MCF 10A (cell line): Measurements from ENCODE around the gene GCSH. TPM values are rescaled to one million over a fixed set of nuclear protein-coding genes. Genes with fewer than 3 reads are reported as not detected.

ENCODE experiments used
- BruUV-seq: library from RNA; stranded (reverse); fragments of 400-500 nt; replicated peaks from 2 replicates; lab custom pipeline; 2021; lab: Mats Ljungman, UMichigan
- CTCF ChIA-PET: fragments of 300-600 bp; sonication (Branson Sonifier 250); formaldehyde crosslinking; extraction: SDS; loops from one replicate; lab custom pipeline; 2021; ENCODE audit warnings: antibody characterized with exemption, inconsistent platforms; lab: Yijun Ruan, JAX
- POLR2A ChIA-PET: fragments of 300-600, 350-650 bp; sonication (Branson Sonifier 250); formaldehyde crosslinking; extraction: SDS; loops from one replicate; lab custom pipeline; 2020; ENCODE audit warnings: antibody characterized with exemption, inconsistent platforms; lab: Yijun Ruan, JAX
- DNase-seq: peaks from one replicate; pipeline ENCODE4 v3.0.0-alpha.2; 2018; ENCODE audit not compliant: unreplicated experiment
- H3K27ac Mint-ChIP-seq: one replicate; pipeline ENCODE4 v1.8.0; 2022; ENCODE audit warnings: mild to moderate bottlenecking, low read depth, mixed read lengths; ENCODE audit not compliant: unreplicated experiment
- H3K27me3 Mint-ChIP-seq: one replicate; pipeline ENCODE4 v1.8.0; 2022; ENCODE audit warnings: mixed read lengths; ENCODE audit not compliant: insufficient read depth, unreplicated experiment
- H3K36me3 Mint-ChIP-seq: one replicate; pipeline ENCODE4 v1.8.0; 2022; ENCODE audit warnings: mild to moderate bottlenecking, moderate library complexity, mixed read lengths; ENCODE audit not compliant: insufficient read depth, unreplicated experiment
- H3K4me1 Mint-ChIP-seq: one replicate; pipeline ENCODE4 v1.8.0; 2022; ENCODE audit warnings: mixed read lengths; ENCODE audit not compliant: insufficient read depth, unreplicated experiment
- H3K4me3 Mint-ChIP-seq: one replicate; pipeline ENCODE4 v1.8.0; 2022; ENCODE audit warnings: mild to moderate bottlenecking, moderate library complexity, mixed read lengths; ENCODE audit not compliant: unreplicated experiment
- H3K9me3 Mint-ChIP-seq: one replicate; pipeline ENCODE4 v1.8.0; 2022; ENCODE audit warnings: mixed read lengths; ENCODE audit not compliant: unreplicated experiment
- CTCF ChIP-seq: fragments of 200-600 bp; IDR thresholded peaks from one replicate; pipeline ENCODE4 v1.8.0; 2022; ENCODE audit warnings: antibody characterized with exemption, mild to moderate bottlenecking; ENCODE audit not compliant: unreplicated experiment
- intact Hi-C: fragments of 100-400 bp; cut with micrococcal nuclease; formaldehyde crosslinking; loops from 2 replicates; pipeline ENCODE4 v1.14.1; 2022
- total RNA-seq: library from RNA; stranded (reverse); gene quantifications from 2 replicates; pipeline ENCODE4 v1.2.3, GENCODE V29; 2022

The GCSH gene
- total RNA-seq, 1 experiment from 2014 or later: 68.4 TPM

DNA sequence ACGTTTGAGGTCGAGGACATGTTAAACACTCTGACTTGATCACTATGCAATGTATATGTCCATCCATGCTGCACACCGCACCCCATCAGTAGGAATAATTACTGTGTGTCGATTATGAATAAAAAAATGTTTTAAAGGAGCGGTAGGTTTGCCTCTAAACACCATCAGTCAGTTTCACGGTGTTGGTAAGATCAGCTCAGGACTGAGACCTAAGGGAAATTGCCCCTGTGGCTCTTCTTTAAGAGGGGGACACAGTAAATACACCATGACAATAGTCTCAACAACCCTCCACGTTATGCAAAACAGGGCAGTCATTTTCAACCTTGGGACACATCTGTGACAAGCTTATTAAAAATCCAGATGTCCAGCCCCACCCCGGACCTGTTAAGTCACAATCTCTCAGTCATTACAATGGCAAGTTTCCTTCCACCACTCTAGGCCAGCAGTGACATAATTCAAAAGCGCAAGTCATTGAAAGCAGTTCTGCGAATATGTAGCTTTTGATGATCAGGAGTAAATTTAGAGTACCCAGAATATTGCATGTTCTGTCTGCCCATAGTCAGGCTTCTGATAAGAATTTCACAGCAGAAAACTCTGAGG, 59.3 kb downstream of the GCSH start:
- no peaks in the 10 kb centered on the region for H3K9me3 Mint-ChIP-seq
- peaks cover 23% of the 10 kb centered on the region for H3K36me3 Mint-ChIP-seq
- peaks cover 14% of the 10 kb centered on the region for H3K4me1 Mint-ChIP-seq
- TSS peak; percentile 43 for BruUV-seq
- POLR2A ChIA-PET: interaction anchor here (0.7 to 4.9 kb wide), 10 partner anchors 10 to 278 kb away, joined by 3 to 59 read pairs (median 4); partner anchors contain the start of genes C16orf46, CENPN, CMC2 and GAN
- intact Hi-C loops: loop anchor here (2.0 to 10.0 kb wide), 3 partner anchors 40 to 278 kb away; partner anchors contain the start of genes C16orf46 and GAN
- H3K27me3 Mint-ChIP-seq: no peaks in the 10 kb centered on the region
- no peak for TF ChIP-seq CTCF
- CTCF ChIA-PET: interaction anchor here (0.7 to 7.9 kb wide), 19 partner anchors 10 to 701 kb away, joined by 3 to 67 read pairs (median 5); partner anchors contain the start of genes C16orf46, CENPN and CMC2
- H3K27ac Mint-ChIP-seq: peak overlapping the region; percentile 59
- no peak for DNase-seq
- H3K4me3 Mint-ChIP-seq: peak overlapping the region; percentile 79

DNA sequence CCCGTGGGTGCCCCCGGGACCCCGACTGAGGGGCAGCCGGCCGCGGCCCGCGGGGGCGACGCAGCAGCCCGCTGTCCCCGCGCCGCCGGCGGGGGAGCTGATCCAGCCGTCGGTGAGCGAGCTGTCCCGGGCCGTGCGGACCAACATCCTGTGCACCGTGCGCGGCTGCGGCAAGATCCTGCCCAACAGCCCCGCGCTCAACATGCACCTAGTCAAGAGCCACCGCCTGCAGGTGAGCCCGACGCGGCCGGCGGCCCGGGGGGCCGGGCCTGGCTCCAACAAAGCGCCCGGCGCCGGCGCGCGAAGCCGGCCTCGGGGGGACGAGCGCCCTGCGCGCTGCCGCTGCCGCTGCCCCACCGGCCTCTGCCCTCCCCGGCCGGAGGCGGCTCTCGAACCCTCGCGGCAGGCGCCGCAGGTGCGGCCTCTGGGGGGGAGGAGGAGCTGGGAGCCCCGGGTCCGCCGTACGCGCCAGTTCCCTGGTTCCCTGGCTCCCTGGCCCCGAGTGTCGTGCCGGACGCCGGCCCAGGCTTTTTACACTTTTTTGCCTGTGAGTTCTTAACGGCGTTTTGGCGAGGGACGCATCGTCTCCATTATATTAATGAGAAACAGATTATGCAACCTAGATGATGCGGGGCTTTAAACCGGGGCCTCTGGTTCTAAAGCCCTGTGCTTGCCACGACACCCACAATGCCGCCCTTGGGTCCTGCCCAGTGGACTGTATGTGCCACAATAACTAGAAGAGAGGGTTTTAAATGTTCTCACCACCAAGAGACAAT, 60.0 kb downstream of the GCSH start:
- POLR2A ChIA-PET: interaction anchor here (0.6 to 4.9 kb wide), 16 partner anchors 12 to 806 kb away, joined by 3 to 59 read pairs (median 4); partner anchors contain the start of genes C16orf46, CENPN, CMC2 and GAN
- BruUV-seq: no TSS peak
- no peak for TF ChIP-seq CTCF
- peak overlapping the region; percentile 79 for H3K4me3 Mint-ChIP-seq
- H3K4me1 Mint-ChIP-seq: peaks cover 14% of the 10 kb centered on the region
- intact Hi-C loops: loop anchor here (2.0 to 10.0 kb wide), 3 partner anchors 41 to 279 kb away; partner anchors contain the start of genes C16orf46 and GAN
- DNase-seq: peak; percentile 20
- peak overlapping the region; percentile 59 for H3K27ac Mint-ChIP-seq
- CTCF ChIA-PET: interaction anchor here (0.6 to 7.9 kb wide), 34 partner anchors 8 to 738 kb away, joined by 3 to 67 read pairs (median 4); partner anchors contain the start of genes C16orf46, CENPN and CMC2
- H3K9me3 Mint-ChIP-seq: no peaks in the 10 kb centered on the region
- H3K36me3 Mint-ChIP-seq: peaks cover 21% of the 10 kb centered on the region
- H3K27me3 Mint-ChIP-seq: no peaks in the 10 kb centered on the region

- H3K27ac Mint-ChIP-seq: peak within 1 kb of the TSS; percentile 59
- H3K9me3 Mint-ChIP-seq: no peaks in the 10 kb centered on the region
- no peaks in the 10 kb centered on the region for H3K27me3 Mint-ChIP-seq
- TF ChIP-seq CTCF: peak; percentile 95
- H3K36me3 Mint-ChIP-seq: peaks cover 18% of the 10 kb centered on the region
- peak within 1 kb of the TSS; percentile 79 for H3K4me3 Mint-ChIP-seq
- BruUV-seq: no TSS peak
- ChIA-PET CTCF (interaction anchor here (0.6 to 7.9 kb wide), 37 partner anchors 9 to 739 kb away, joined by 3 to 67 read pairs (median 3); partner anchors contain the start of genes C16orf46, CENPN and CMC2), POLR2A (interaction anchor here (0.6 to 4.9 kb wide), 14 partner anchors 12 to 807 kb away, joined by 3 to 59 read pairs (median 4); partner anchors contain the start of genes C16orf46, CENPN, CMC2 and GAN)
- peaks cover 14% of the 10 kb centered on the region for H3K4me1 Mint-ChIP-seq
- peak; percentile 88 for DNase-seq
- intact Hi-C loops: loop anchor here (10.0 kb wide), 2 partner anchors 159 to 279 kb away; partner anchors contain the start of gene GAN
Measured at GRCh38 chr16:81035398-81035974, 60.7 kb downstream of the GCSH start, which contains the start of gene ATMIN. Gene ATMIN (plus strand): TSS chr16:81035842. CDS start chr16:81035871, 29 bp downstream.

Other genes starting within 250 kb of the GCSH start
- gene CMC2, start 89.5 kb downstream of the GCSH start, total RNA-seq: 83.0 and 102 TPM in 2 replicates
- gene CENPN, start 89.2 kb downstream of the GCSH start, total RNA-seq: 29.5 and 38.4 TPM in 2 replicates
- gene ATMIN, start 60.6 kb downstream of the GCSH start, total RNA-seq: 33.8 and 39.1 TPM in 2 replicates
- 0.66 and 3.8 TPM in 2 replicates for gene C16orf46, start 19.2 kb downstream of the GCSH start, total RNA-seq
- gene BCO1, start 142.3 kb upstream of the GCSH start, total RNA-seq: not detected in 2 replicates
- 12.4 and 17.2 TPM in 2 replicates for gene GAN, start 218.6 kb upstream of the GCSH start, total RNA-seq